SKM-1 treated with dmso at 0.1 percent for 144 hours (cell line): Measurements from ENCODE around the gene RPL27.
A peak's percentile ranks its signal among the peaks of the same experiment; 100 is the strongest.

Source experiments
- DNase-seq: peaks from one replicate; lab custom pipeline; 2025; ENCODE audit not compliant: unreplicated experiment; lab: John Stamatoyannopoulos, UW

Gene RPL27

DNA sequence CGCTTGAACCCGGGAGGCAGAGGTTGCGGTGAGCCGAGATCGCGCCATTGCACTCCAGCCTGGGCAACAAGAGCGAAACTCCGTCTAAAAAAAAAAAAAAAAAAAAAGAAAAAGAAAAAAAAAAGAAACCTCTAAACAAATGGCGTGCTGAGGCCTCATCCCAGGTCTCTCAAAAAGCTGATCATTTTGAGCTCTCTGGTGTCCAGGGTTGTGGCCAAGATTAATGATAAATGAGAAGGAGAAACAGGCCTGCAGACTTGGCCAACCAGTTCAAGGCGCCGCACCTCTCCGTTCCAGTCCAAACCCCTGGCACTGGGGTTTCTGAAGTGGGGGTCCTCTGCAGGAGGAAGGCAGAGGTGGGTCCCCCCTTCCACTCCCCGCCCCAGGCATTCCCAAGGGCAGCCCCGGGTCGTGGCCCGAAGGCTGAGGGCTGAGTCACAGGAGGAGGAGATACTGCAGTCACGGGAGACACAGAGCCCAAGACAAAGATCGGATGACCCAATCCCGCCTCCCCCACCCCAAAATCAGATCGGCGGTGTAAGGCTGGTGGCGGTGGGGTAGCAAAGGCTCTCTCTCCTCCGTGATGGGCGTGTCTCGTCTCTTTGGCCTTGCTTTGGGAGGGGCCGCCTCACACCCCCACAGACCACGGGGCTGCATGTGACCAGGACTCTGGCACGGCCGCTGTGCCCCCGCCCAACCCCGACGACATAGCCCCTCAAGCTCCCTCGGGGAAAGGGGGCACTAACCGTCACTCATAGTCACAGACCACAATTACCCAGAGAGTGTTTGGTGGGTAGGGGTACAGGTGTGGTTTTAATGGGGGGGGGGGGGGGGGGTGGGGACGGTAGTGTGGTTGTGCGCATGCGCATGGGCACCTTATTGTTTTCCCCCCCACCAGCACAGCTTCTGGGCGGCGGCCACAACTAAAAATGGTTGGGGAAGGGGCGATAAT lies 22.8 kb downstream of the RPL27 start:
- DNase-seq = peak; percentile 33

DNA sequence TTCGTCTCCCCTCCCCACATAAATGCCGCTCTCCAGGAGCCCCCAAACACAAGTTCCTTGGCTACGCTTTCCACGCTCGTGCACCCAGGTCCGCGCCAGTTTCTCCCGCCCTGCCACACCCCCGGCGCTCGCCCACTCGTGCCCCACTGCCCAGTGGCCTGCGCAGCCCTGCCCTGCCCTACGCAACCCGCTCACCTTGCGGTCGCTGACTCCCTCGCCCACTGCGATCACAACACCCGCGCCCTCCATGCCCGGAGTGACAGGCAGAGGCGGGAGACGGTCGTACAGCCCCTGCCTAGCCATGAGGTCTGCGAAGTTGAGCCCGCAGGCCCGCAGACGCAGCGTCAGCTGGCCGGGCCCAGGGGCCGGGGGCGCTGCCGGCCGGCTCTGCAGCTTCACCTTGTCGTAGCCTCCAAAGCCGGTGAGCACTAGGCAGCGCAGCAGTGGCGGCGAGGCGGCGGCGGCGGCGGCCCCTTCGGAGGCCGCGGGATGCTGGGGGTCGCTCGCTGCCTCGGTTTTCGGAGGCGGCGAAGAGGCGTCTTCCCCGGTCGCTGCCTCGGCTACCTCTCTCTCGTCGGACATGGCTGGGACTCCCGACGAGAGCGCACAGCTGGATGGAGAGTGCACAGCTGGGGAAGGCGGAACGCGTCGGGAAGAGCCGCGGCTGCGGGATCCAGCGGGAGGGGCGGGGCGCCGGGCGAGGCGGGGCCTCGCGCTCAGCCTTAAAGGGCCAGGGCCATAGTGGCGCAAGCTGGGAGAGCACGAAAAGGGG lies 23.7 kb downstream of the RPL27 start, which contains the start of gene VAT1:
Gene VAT1 (minus strand): TSS at position 645 of the 772 bp plus-strand sequence. CDS start 63 bp downstream, at position 582.
- peak; percentile 72 for DNase-seq

DNA sequence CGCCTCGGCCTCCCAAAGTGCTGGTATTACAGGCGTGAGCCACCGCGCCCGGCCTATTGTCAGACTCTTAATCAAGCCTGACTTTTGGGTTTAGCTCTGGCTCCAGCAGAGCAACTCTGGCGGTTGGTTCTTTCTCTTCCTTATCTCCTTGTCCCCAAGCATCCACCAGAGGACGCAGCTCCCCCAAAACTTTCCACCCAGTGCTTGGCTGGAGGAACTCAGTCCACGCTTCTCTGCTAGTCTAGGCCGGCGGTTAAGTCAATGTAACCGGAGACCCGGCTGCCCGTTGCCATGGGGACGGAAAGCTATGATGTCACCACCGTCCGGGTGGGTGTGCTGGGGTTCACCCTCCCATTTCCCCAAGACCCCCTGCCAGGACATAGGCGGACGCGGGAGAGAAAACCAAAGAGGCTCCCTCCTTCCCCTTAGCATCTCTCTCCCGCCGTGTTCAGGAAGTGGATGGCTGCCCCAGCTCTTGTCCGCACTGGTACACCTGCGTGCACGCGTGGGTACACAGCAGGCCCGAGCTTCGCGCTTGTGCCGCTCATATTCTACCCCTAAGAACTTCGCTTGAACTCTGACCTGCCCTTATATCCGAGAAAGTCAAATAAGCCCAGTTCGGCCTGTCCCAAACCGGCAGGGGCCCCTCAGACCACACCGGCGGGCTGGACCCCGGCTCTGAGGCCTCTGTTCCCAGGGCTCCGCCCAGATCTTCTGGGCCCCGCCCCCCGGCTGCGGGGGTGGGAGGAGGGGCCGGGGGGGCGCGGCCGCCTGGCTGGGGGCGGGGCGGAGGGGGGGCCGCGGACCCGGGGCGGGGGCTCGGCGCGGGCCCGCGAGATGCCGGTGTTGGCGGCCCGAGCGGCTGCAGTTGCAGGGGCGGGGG lies 26.4 kb downstream of the RPL27 start, which contains the start of gene RND2:
Gene RND2 (plus strand): TSS at position 825 of the 883 bp plus-strand sequence. CDS start 117 bp downstream, outside the sequence.
- peak; percentile 90 for DNase-seq

DNA sequence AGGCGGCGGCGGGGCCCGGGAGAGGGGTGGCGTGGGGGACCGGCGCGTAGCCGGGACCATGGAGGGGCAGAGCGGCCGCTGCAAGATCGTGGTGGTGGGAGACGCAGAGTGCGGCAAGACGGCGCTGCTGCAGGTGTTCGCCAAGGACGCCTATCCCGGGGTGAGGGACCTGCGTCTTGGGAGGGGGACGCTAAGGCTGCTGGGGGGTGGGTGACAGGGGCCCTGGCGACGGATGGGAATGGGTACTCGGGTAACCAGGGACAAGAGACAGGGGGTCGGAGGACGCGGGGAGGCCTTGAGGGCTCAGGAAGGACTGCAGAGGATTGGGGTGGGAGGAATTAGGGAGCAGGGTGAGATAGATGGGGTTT lies 27.1 kb downstream of the RPL27 start:
- no peak for DNase-seq

DNA sequence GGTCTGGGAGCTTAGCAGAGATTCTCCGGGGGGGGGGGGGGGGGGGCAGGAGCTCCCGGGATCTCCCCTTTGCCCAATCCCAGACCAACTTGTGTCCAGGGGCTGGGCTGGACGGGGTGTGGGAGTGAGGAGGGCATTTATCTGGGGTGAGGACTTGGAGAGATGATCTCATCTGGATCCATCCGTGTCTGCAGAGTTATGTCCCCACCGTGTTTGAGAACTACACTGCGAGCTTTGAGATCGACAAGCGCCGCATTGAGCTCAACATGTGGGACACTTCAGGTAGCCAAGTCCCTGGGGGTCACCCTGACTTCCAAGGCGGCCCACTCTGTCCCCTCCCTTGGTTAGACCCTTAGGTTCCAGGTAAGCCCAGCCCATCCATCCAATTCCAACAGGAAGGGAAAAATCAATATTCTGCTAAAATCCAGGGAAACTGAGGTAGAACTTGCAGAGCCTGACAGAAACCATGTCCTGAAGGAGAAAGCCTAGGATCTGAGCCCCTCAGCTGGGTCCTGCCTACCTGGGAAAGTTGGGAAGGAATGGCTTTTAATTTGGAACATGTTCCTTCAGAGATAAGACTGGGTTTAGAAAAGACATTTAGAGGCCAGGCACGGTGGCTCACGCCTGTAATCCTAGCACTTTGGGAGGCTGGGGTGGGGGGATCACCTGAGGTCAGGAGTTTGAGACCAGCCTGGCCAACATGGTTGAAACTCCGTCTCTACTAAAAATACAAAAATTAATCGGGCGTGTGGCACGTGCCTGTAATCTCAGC lies 27.7 kb downstream of the RPL27 start:
- DNase-seq = no peak

DNA sequence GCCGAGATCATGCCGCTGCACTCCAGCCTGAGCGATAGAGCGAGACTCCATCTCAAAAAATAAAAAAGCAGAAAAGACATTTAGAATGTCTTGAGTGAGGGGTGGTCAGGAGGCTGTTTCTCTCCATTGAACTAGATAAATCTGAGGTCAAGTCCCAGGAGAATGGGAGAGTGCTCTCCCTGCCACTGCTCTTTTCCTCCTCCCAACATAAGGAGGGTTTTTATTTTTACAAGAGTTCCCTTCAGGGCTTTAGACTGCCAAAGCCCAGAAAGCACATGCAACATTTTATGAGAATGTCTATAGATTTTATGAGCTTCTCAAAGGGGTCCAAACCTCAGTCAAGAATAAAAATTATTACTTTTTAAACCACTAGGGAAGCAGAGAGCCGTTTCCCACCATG lies 28.4 kb downstream of the RPL27 start:
- DNase-seq = no peak

DNA sequence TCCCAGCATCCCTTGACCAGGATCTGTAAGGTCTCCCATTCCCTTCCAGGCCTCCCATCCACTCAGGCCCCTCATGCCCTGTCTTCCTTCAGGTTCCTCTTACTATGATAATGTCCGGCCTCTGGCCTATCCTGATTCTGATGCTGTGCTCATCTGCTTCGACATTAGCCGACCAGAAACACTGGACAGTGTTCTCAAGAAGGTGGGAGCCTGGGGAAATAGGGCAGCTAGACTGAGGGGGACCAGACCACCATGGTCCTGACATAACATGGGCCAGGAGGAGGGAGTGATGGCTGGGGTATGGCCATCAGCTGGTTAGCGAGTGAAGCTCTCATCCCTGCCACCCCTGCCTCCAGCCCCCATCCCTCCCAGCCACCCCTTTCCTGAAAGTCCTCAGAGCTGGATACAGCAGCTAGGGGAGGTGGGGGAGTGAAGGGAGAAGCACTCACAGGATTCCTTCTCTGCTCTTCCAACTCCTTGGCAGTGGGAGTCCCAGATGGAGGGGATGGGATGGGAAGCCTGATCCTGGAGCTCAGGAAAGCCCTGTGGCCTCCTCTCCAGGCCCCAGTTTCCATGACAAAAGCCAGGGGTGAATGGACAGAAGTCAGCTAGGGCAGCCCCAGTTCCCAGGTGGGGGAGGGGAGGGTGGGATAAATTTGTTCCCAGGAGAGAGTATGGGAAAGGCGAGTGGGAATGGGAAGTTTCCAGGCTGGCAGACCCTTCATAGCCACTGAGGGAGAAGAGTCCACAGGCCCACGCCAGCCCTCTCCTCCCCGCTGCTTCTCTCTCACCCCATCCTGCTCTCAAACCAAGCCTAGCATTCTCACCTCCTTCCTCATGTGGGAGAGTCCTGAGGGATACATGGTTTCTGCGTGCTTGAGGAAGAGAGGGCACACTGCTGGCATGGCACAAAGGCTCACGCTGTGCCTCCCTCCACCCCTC lies 29.1 kb downstream of the RPL27 start:
- no peak for DNase-seq

DNA sequence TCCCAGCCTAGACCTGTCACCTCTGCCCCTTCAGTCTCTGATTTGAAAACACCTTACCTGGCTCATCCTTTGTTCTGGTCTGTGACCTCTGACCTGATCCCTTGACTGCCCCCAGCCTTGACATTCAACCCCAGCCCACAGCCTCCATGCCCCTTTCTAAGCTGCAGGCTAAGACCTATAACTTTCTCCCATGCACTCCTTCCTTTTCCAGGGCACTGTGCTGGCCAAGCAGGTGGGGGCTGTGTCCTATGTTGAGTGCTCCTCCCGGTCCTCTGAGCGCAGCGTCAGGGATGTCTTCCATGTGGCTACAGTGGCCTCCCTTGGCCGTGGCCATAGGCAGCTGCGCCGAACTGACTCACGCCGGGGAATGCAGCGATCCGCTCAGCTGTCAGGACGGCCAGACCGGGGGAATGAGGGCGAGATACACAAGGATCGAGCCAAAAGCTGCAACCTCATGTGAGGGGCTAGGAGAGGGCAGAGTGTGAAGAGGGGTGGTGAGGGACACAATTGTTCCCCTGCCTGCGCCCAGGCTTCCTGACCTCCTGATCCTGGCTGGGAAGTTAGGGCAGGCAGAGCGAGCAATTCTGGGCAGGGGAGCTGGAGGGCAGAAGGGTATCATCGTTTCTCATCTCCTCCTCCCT lies 30.1 kb downstream of the RPL27 start:
- DNase-seq = no peak

DNA sequence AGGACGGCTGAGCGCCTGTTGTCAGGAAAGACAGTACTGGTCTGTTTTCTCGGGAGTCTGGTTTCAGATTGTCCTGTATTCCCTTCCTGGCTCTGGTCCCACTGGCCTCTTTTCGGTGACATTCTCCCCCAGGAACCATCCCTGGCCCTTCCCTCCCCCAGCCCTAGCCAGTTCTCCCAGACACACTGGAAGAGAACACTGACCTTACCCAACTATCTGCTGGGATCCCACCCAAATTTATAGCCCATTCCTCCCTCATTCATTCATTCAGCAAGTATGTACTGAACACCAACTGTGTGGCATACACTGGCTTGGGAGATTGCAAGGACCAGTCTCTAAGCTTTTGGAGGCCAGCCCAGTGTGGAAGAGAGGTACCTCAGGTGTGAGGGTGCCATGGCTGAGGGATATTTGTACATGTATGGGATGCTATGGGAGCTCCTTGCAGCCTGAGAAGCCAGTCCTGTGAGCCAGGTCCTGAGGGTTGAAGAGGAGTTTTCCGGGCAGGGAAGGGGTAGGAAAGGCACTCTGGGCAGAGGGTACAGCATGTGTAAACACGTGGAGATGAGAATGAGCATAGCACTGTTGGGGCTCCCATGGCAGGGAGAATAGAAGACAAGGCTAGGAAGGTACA lies 32.0 kb downstream of the RPL27 start:
- DNase-seq = no peak

DNA sequence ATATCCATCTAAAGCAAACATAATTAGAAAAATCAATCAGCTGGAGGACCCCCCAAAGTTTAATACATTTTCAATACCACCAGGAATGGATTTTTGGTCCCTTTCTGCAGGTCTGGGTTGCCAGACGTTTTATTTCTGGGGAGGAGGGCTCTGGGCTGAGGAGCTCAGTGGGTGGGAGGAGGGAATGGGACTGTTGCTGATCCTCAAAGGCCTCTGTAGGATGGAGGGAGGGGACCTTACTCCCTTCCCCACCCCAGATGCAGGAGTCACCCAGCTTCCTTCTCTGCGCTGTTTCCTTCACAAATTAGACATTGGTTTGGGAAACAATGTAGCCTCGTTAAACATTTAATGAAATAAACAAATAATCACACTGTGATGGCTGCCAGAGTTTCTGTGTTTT lies 33.4 kb downstream of the RPL27 start:
- DNase-seq = no peak

DNA sequence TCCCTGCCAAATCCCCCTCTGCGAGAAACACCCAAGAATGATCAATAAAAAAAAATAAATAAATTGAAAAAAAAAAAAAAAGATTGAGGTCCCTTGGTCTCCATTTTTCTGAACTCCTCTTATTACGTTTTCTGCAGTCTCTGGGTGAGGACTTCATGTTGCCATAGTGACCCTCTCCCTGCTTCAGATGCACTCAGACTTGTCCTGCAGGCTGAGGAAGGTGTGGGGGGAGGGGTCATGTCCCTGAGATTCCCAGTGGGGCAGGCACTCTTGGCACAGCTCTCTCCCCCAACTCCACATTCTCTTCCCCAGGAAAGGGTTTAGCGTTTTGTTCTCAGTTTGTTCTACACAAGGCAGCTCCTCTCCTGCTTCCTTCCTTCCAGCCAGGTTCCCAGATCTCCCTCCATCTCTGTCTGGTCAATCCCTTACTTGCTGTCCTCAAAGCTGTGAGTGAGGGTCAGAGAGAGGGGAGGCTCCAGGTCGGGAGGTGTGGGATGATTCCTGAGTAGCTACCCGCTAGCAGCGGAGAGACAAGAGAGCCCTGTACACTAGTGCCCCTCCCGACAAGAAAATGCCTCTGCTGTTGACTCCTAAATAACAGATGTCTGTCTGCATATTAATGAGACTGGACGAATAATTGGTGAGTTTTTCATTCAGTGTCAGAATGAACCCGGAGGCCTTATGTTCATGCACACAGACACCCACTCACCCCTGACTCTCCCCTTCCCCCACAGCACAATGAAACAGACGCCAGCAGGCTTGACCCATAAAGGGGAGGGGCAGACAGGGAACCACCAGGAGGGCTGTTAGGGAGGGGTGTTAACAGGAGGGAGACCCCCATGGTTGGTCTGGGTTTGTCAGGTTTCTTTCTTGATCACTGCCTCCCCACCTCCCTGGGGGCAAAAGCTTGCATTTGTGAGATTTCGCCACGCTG lies 36.0 kb downstream of the RPL27 start:
- DNase-seq = no peak

DNA sequence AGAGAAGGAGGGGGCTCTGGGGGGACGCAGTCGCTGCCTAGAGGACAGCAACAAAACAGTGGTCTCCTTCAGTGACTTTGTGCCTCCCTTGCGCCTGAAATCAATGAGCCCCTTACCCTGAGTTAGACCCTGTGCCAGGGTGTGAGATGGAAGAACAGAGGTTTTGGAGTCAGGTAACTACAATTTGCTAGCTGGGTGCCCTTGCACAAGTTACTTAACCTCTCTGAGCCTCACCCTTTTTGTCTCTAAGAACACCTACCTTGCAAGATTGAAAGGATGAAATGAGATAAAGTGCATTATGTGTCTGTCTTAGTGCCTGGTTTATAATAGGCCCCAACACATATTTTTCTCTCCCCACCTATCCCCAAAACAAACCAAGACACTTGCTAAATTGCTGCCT lies 36.7 kb downstream of the RPL27 start:
- no peak for DNase-seq

DNA sequence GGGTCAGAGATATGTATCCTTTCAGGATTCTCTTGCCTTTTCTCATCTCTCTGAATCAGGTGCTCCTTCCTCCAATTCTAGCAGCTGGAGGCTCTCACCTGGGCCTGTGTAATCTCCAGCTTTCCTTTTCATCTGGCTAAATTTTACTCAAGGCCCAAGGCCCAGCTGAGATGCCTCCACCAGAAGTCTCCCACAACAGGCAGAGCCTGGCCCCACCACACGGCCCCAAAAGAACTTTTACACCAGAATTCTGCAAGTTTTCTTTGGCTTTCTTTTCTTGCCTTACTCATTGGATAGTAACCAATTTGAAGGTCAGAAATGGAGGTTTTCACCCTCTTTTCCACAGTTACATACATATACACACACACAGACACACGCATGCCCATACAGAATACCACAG lies 41.4 kb downstream of the RPL27 start:
- no peak for DNase-seq

DNA sequence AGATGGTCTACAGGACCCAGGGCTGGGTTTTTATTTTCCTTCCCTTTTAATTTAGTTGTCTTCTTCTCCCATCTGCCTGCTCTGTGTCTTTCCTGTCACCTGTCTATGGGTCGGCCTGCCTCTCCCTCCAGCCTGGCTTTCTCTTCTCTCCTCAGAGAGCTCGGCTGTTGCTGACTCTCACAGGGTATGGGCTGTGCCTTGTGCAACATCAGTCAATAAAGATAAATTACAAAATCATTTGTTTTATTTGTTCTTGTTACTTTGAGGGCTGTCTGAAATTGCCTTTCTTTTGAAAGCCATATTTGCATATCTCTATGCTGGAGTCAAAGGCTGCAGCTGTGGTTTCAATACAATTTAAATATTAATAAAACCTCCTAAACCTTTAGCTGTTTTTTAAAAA lies 42.4 kb downstream of the RPL27 start:
- no peak for DNase-seq

DNA sequence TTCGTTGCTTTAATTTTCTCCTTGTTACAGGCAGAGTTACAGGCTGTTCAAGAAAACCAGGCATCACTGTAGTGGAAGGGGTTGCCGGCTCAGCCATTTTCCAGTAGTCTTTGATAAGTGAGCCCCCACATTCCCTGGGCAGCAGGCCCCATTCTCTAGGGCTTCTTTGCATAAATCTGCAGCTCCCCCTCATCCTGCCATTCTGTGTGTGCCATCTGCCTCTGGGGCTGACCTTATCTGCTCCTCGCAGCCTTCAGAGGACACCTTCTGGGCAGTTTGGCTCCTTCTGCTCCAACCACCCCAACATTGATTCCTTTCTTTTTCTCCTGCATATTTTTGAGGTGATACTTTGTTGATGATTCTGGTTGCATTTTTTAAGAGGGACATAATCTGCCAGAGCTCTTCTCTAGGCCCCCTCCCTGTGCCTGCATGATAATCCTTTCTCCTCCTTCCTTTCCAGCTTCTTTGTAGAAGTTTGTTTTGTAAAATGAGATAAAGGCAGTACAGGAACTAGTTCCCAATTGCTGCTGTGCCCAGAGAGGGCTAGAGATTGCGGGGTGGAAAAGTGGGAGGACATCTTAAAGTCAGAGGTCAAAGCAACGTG lies 43.9 kb downstream of the RPL27 start:
- DNase-seq = no peak

DNA sequence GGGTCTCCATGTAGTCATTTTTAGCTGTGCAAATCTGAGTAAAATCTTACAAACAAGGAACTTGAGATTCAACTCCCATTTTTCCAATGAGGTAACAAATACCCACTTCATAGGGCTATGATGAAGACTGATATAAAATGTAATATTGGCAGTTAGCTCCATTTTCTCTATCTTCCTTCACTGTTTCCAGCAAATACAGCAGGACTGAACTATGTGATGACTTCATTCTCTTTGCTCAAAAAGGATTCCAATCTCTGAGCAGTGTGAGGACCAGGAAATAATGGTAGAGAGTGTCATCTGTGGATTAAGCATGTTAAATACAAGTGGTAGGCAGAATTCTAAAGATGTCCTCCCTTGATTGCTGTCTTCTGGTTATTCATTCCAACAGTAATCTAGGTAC lies 45.1 kb downstream of the RPL27 start:
- no peak for DNase-seq

DNA sequence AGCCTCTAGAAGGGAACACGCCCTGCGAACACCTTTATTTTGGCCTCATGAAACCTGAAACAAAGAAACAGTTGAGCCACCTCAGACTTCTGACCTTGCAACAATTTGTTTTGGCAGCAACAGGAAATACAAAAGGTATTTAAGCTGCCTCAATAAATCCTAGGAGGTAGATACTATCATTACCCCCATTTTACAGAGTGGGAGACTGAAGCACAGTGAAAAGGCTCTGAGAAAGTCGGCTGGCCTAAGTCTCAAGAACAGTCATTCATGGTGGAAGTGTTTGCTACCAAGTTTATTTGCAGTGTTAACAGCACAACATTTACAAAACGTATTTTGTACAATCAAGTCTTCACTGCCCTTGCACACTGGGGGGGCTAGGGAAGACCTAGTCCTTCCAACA lies 45.8 kb downstream of the RPL27 start:
- no peak for DNase-seq
